ENCODE data around the gene KLK14.

Gene KLK14

GRCh38 chr19:51107406-51108065 is 24.8 kb upstream of the KLK14 start:
- peaks cover 15% of the 10 kb centered on the region for H3K4me1 ChIP-seq (ENCODE audit: insufficient read depth, low read length)
- H3K9me3 ChIP-seq (ENCODE audit: low read length) = no peaks in the 10 kb centered on the region
- H3K9ac ChIP-seq (ENCODE audit: low read length) = peak overlapping the region; percentile 77
- H3K36me3 ChIP-seq (ENCODE audit: insufficient read depth, low read length) = no peaks in the 10 kb centered on the region
- no peaks in the 10 kb centered on the region for H3K27me3 ChIP-seq (ENCODE audit: control insufficient read depth in 1 of 2, insufficient read depth in 2 of 2, low read length in 2 of 2)
- H3K4me3 ChIP-seq (ENCODE audit: low read depth in 1 of 2, low read length in 2 of 2) = peak overlapping the region; percentile 63 to 82
- peak overlapping the region; percentile 16 for H3K27ac ChIP-seq (ENCODE audit: low read depth, low read length)

- Histone ChIP-seq H3K4me1 (ENCODE audit: insufficient read depth, low read length) (peaks cover 20% of the 10 kb centered on the region), H3K27me3 (ENCODE audit: control insufficient read depth in 1 of 2, insufficient read depth in 2 of 2, low read length in 2 of 2) (no peaks in the 10 kb centered on the region), H3K36me3 (ENCODE audit: insufficient read depth, low read length) (no peaks in the 10 kb centered on the region)
Measured at GRCh38 chr19:51103926-51104341, 21.2 kb upstream of the KLK14 start.

GRCh38 chr19:51102991-51103390 is 20.3 kb upstream of the KLK14 start:
- H3K9me3 ChIP-seq (ENCODE audit: low read length) = no peaks in the 10 kb centered on the region
- peaks cover 18% of the 10 kb centered on the region for H3K4me1 ChIP-seq (ENCODE audit: insufficient read depth, low read length)
- H3K4me3 ChIP-seq (ENCODE audit: low read depth in 1 of 2, low read length in 2 of 2) = no peak overlapping the region
- no peak overlapping the region for H3K27ac ChIP-seq (ENCODE audit: low read depth, low read length)
- H3K36me3 ChIP-seq (ENCODE audit: insufficient read depth, low read length) = no peaks in the 10 kb centered on the region
- no peaks in the 10 kb centered on the region for H3K27me3 ChIP-seq (ENCODE audit: control insufficient read depth in 1 of 2, insufficient read depth in 2 of 2, low read length in 2 of 2)
- H3K9ac ChIP-seq (ENCODE audit: low read length) = peak overlapping the region; percentile 6

More at GRCh38 chr19:51103926-51104341, 21.2 kb upstream of the KLK14 start:
- no peaks in the 10 kb centered on the region for H3K9me3 ChIP-seq (ENCODE audit: low read length)
- no peak overlapping the region for H3K9ac ChIP-seq (ENCODE audit: low read length)
- H3K27ac ChIP-seq (ENCODE audit: low read depth, low read length) = no peak overlapping the region
- no peak overlapping the region for H3K4me3 ChIP-seq (ENCODE audit: low read depth in 1 of 2, low read length in 2 of 2)

GRCh38 chr19:51101171-51101865 is 18.6 kb upstream of the KLK14 start:
- Histone ChIP-seq H3K36me3 (ENCODE audit: insufficient read depth, low read length) (no peaks in the 10 kb centered on the region), H3K27ac (ENCODE audit: low read depth, low read length) (no peak overlapping the region), H3K4me3 (ENCODE audit: low read depth in 1 of 2, low read length in 2 of 2) (no peak overlapping the region), H3K9me3 (ENCODE audit: low read length) (no peaks in the 10 kb centered on the region), H3K27me3 (ENCODE audit: control insufficient read depth in 1 of 2, insufficient read depth in 2 of 2, low read length in 2 of 2) (no peaks in the 10 kb centered on the region), H3K4me1 (ENCODE audit: insufficient read depth, low read length) (peaks cover 6% of the 10 kb centered on the region), H3K9ac (ENCODE audit: low read length) (no peak overlapping the region)

GRCh38 chr19:51100601-51101000 is 17.9 kb upstream of the KLK14 start:
- no peak overlapping the region for H3K4me3 ChIP-seq (ENCODE audit: low read depth in 1 of 2, low read length in 2 of 2)
- no peak overlapping the region for H3K9ac ChIP-seq (ENCODE audit: low read length)
- no peaks in the 10 kb centered on the region for H3K27me3 ChIP-seq (ENCODE audit: control insufficient read depth in 1 of 2, insufficient read depth in 2 of 2, low read length in 2 of 2)
- no peaks in the 10 kb centered on the region for H3K36me3 ChIP-seq (ENCODE audit: insufficient read depth, low read length)
- H3K4me1 ChIP-seq (ENCODE audit: insufficient read depth, low read length) = peaks cover 6% of the 10 kb centered on the region
- H3K27ac ChIP-seq (ENCODE audit: low read depth, low read length) = no peak overlapping the region
- no peaks in the 10 kb centered on the region for H3K9me3 ChIP-seq (ENCODE audit: low read length)

GRCh38 chr19:51099047-51099382 is 16.3 kb upstream of the KLK14 start:
- Histone ChIP-seq H3K4me1 (ENCODE audit: insufficient read depth, low read length) (peaks cover 6% of the 10 kb centered on the region), H3K36me3 (ENCODE audit: insufficient read depth, low read length) (no peaks in the 10 kb centered on the region), H3K27me3 (ENCODE audit: control insufficient read depth in 1 of 2, insufficient read depth in 2 of 2, low read length in 2 of 2) (no peaks in the 10 kb centered on the region), H3K4me3 (ENCODE audit: low read depth in 1 of 2, low read length in 2 of 2) (peak overlapping the region in 1 of 2 donors; percentile 41), H3K9ac (ENCODE audit: low read length) (no peak overlapping the region), H3K27ac (ENCODE audit: low read depth, low read length) (no peak overlapping the region), H3K9me3 (ENCODE audit: low read length) (no peaks in the 10 kb centered on the region)

GRCh38 chr19:51098365-51099046 is 15.8 kb upstream of the KLK14 start:
- no peaks in the 10 kb centered on the region for H3K36me3 ChIP-seq (ENCODE audit: insufficient read depth, low read length)
- no peak overlapping the region for H3K9ac ChIP-seq (ENCODE audit: low read length)
- H3K4me1 ChIP-seq (ENCODE audit: insufficient read depth, low read length) = peaks cover 6% of the 10 kb centered on the region
- H3K27me3 ChIP-seq (ENCODE audit: control insufficient read depth in 1 of 2, insufficient read depth in 2 of 2, low read length in 2 of 2) = no peaks in the 10 kb centered on the region
- H3K27ac ChIP-seq (ENCODE audit: low read depth, low read length) = no peak overlapping the region
- H3K4me3 ChIP-seq (ENCODE audit: low read depth in 1 of 2, low read length in 2 of 2) = peak overlapping the region in 1 of 2 donors; percentile 41
- no peaks in the 10 kb centered on the region for H3K9me3 ChIP-seq (ENCODE audit: low read length)

GRCh38 chr19:51097796-51098195 is 15.1 kb upstream of the KLK14 start:
- H3K4me3 ChIP-seq (ENCODE audit: low read depth in 1 of 2, low read length in 2 of 2) = peak overlapping the region in 1 of 2 donors; percentile 27
- no peak overlapping the region for H3K27ac ChIP-seq (ENCODE audit: low read depth, low read length)

GRCh38 chr19:51097166-51097738 is 14.6 kb upstream of the KLK14 start:
- peaks cover 6% of the 10 kb centered on the region for H3K4me1 ChIP-seq (ENCODE audit: insufficient read depth, low read length)
- no peak overlapping the region for H3K4me3 ChIP-seq (ENCODE audit: low read depth in 1 of 2, low read length in 2 of 2)
- H3K9me3 ChIP-seq (ENCODE audit: low read length) = no peaks in the 10 kb centered on the region
- no peak overlapping the region for H3K27ac ChIP-seq (ENCODE audit: low read depth, low read length)
- no peaks in the 10 kb centered on the region for H3K36me3 ChIP-seq (ENCODE audit: insufficient read depth, low read length)
- no peaks in the 10 kb centered on the region for H3K27me3 ChIP-seq (ENCODE audit: control insufficient read depth in 1 of 2, insufficient read depth in 2 of 2, low read length in 2 of 2)
- no peak overlapping the region for H3K9ac ChIP-seq (ENCODE audit: low read length)

More at GRCh38 chr19:51097796-51098195, 15.1 kb upstream of the KLK14 start:
- no peaks in the 10 kb centered on the region for H3K27me3 ChIP-seq (ENCODE audit: control insufficient read depth in 1 of 2, insufficient read depth in 2 of 2, low read length in 2 of 2)
- no peak overlapping the region for H3K9ac ChIP-seq (ENCODE audit: low read length)
- peaks cover 6% of the 10 kb centered on the region for H3K4me1 ChIP-seq (ENCODE audit: insufficient read depth, low read length)
- H3K9me3 ChIP-seq (ENCODE audit: low read length) = no peaks in the 10 kb centered on the region
- no peaks in the 10 kb centered on the region for H3K36me3 ChIP-seq (ENCODE audit: insufficient read depth, low read length)

GRCh38 chr19:51096473-51097165 is 13.9 kb upstream of the KLK14 start:
- Histone ChIP-seq H3K27me3 (ENCODE audit: control insufficient read depth in 1 of 2, insufficient read depth in 2 of 2, low read length in 2 of 2) (no peaks in the 10 kb centered on the region), H3K4me3 (ENCODE audit: low read depth in 1 of 2, low read length in 2 of 2) (no peak overlapping the region), H3K9ac (ENCODE audit: low read length) (no peak overlapping the region), H3K27ac (ENCODE audit: low read depth, low read length) (no peak overlapping the region), H3K36me3 (ENCODE audit: insufficient read depth, low read length) (no peaks in the 10 kb centered on the region), H3K4me1 (ENCODE audit: insufficient read depth, low read length) (peaks cover 6% of the 10 kb centered on the region), H3K9me3 (ENCODE audit: low read length) (no peaks in the 10 kb centered on the region)

GRCh38 chr19:51094696-51095279 is 12.1 kb upstream of the KLK14 start:
- peaks cover 6% of the 10 kb centered on the region for H3K4me1 ChIP-seq (ENCODE audit: insufficient read depth, low read length)
- H3K9ac ChIP-seq (ENCODE audit: low read length) = no peak overlapping the region
- no peaks in the 10 kb centered on the region for H3K9me3 ChIP-seq (ENCODE audit: low read length)
- H3K27ac ChIP-seq (ENCODE audit: low read depth, low read length) = no peak overlapping the region
- no peak overlapping the region for H3K4me3 ChIP-seq (ENCODE audit: low read depth in 1 of 2, low read length in 2 of 2)
- no peaks in the 10 kb centered on the region for H3K36me3 ChIP-seq (ENCODE audit: insufficient read depth, low read length)
- no peaks in the 10 kb centered on the region for H3K27me3 ChIP-seq (ENCODE audit: control insufficient read depth in 1 of 2, insufficient read depth in 2 of 2, low read length in 2 of 2)
